A549 (cell line): ENCODE results near the gene ZNF292. TPM values are rescaled to one million over a fixed set of nuclear protein-coding genes. Genes with fewer than 3 reads are reported as not detected.
A peak's percentile ranks its signal among the peaks of the same experiment; 100 is the strongest.

Source experiments
- ATAC-seq, 2 experiments: fragments of 200-7000 bp in 1 of 2; fragments of >200 bp in 1 of 2; cut with Nextera tagmentation in 1 of 2; cut with Tn5 transposase in 1 of 2; 3 replicates each; pipeline versions ENCODE4 v1.8.0 to v1.9.1; 2018 to 2020; ENCODE audit warnings: mild to moderate bottlenecking in 1 of 2, moderate library complexity in 1 of 2
- CTCF ChIA-PET: fragments of 300-600 bp; sonication (Branson Sonifier 250); formaldehyde crosslinking; extraction: SDS; loops from one replicate; lab custom pipeline; 2021; ENCODE audit warnings: antibody characterized with exemption, inconsistent platforms; lab: Yijun Ruan, JAX
- POLR2A ChIA-PET: fragments of 350-600 bp; formaldehyde crosslinking; extraction: SDS; loops from one replicate; lab custom pipeline; 2021; ENCODE audit warnings: antibody characterized with exemption, inconsistent platforms; lab: Yijun Ruan, JAX
- DNase-seq, 2 experiments: peaks; one replicate each; pipeline versions ENCODE4 v3.0.0 to v3.0.0-alpha.2; 2011 to 2016; ENCODE audit warnings: low read depth in 1 of 2, low spot score in 1 of 2
- FAIRE-seq: peaks from 2 replicates; lab custom pipeline; 2011; peaks lifted over from hg19 to GRCh38; lab: Jason Lieb, UNC
- H3K27ac ChIP-seq, 2 experiments: fragments of >200 bp; sonication (Bioruptor Twin); formaldehyde crosslinking; 3 replicates each; pipeline ENCODE4 v1.5.1; 2016 to 2017
- H3K4me1 ChIP-seq: fragments of >200 bp; sonication (Bioruptor Twin); formaldehyde crosslinking; 3 replicates; pipeline ENCODE4 v1.6.1; 2016
- H3K4me2 ChIP-seq: fragments of >200 bp; sonication (Bioruptor Twin); formaldehyde crosslinking; 3 replicates; pipeline ENCODE4 v1.6.1; 2016
- H3K4me3 ChIP-seq: fragments of >200 bp; sonication (Bioruptor Twin); formaldehyde crosslinking; 3 replicates; pipeline ENCODE4 v1.5.1; 2016
- H3K9me3 ChIP-seq: fragments of >200 bp; sonication (Bioruptor Twin); formaldehyde crosslinking; 3 replicates; pipeline ENCODE4 v1.6.1; 2016
- CBX8 ChIP-seq: fragments of 200-600 bp; sonication (generic); IDR thresholded peaks from 2 replicates; pipeline ENCODE4 v1.6.1; 2016
- ESRRA ChIP-seq: fragments of 150-350 bp; IDR thresholded peaks from 2 replicates; pipeline ENCODE4 v1.6.1; 2014; ENCODE audit warnings: mild to moderate bottlenecking, low read length, borderline replicate concordance
- HOXA7 ChIP-seq: fragments of 250-450 bp; sonication (Bioruptor Pico); IDR thresholded peaks from 2 replicates; pipeline ENCODE4 v1.5.0; 2020; ENCODE audit warnings: mild to moderate bottlenecking, moderate library complexity
- JUN ChIP-seq, 2 experiments: fragments of >200 bp; sonication (Bioruptor Twin); formaldehyde crosslinking; IDR thresholded peaks; 2 replicates in 1 of 2; 3 replicates in 1 of 2; pipeline ENCODE4 v1.6.1; 2016 to 2017
- MAFK ChIP-seq: fragments of 450-650 bp; IDR thresholded peaks from 2 replicates; pipeline ENCODE4 v1.6.1; 2014; ENCODE audit not compliant: partially characterized antibody
- MYC ChIP-seq: IDR thresholded peaks from 2 replicates; pipeline ENCODE4 v1.6.1; 2012; ENCODE audit warnings: mild to moderate bottlenecking, inconsistent platforms, low read length, improper control_type of control experiment, borderline replicate concordance
- NFE2L2 ChIP-seq: fragments of 150-350 bp; conservative IDR thresholded peaks from 2 replicates; pipeline ENCODE4 v1.6.1; 2014; ENCODE audit warnings: low read length
- NPAS2 ChIP-seq: fragments of 250-450 bp; sonication (Bioruptor Pico); IDR thresholded peaks from 2 replicates; pipeline ENCODE4 v1.8.0; 2022; ENCODE audit warnings: mild to moderate bottlenecking, moderate library complexity, borderline replicate concordance
- POLR2A ChIP-seq: IDR thresholded peaks from 2 replicates; pipeline ENCODE4 v1.6.1; 2012; ENCODE audit warnings: mild to moderate bottlenecking, low read length
- POLR2AphosphoS2 ChIP-seq: conservative IDR thresholded peaks from 2 replicates; pipeline ENCODE4 v1.6.1; 2012; ENCODE audit warnings: low read length, improper control_type of control experiment, inconsistent platforms
- RARB ChIP-seq: fragments of 250-450 bp; sonication (Bioruptor Pico); IDR thresholded peaks from 2 replicates; pipeline ENCODE4 v1.8.0; 2021; ENCODE audit warnings: mild to moderate bottlenecking, moderate library complexity
- RCOR1 ChIP-seq: fragments of 150-350 bp; IDR thresholded peaks from 2 replicates; pipeline ENCODE4 v1.6.1; 2014; ENCODE audit warnings: antibody characterized with exemption, low read length, low read depth
- RFX5 ChIP-seq: fragments of 450-650 bp; IDR thresholded peaks from 2 replicates; pipeline ENCODE4 v1.7.1; 2014; ENCODE audit warnings: antibody characterized with exemption, mild to moderate bottlenecking, moderate library complexity
- TP53 ChIP-seq: fragments of 250-450 bp; sonication (Bioruptor Pico); IDR thresholded peaks from 2 replicates; pipeline ENCODE4 v1.5.0; 2021; ENCODE audit warnings: mild to moderate bottlenecking, moderate library complexity
- ZC3H11A ChIP-seq: fragments of 450-650 bp; IDR thresholded peaks from 2 replicates; pipeline ENCODE4 v1.6.1; 2014; ENCODE audit warnings: antibody characterized with exemption, mild to moderate bottlenecking
- ZSCAN20 ChIP-seq: fragments of 250-450 bp; sonication (Bioruptor Pico); IDR thresholded peaks from 2 replicates; pipeline ENCODE4 v1.8.0; 2022; ENCODE audit warnings: mild to moderate bottlenecking, moderate library complexity
- WGBS: methylation state at CpG from one replicate; pipeline ENCODE4 v1.1.6; 2017; ENCODE audit errors: missing lambda C conversion rate; 5-methylcytosine and 5-hydroxymethylcytosine counted together
- polyA plus RNA-seq, 4 experiments: library from polyadenylated mRNA; depleted of rRNA in 3 of 4; stranded (reverse); fragments of >200 nt; fragmentation: RNase III in 1 of 4; extraction: RNeasy Plus Mini Kit Qiagen cat#74134 plus additional on column Dnase treatment in 1 of 4; gene quantifications; 2 replicates in 3 of 4; 3 replicates in 1 of 4; pipeline ENCODE4 v1.2.3, GENCODE V29; 2011 to 2017
- TF ChIP-seq, protein P1 (sequence below): fragments of >200 bp; sonication (Bioruptor Twin); formaldehyde crosslinking; IDR thresholded peaks from 3 replicates; pipeline ENCODE4 v1.5.1; 2016
- TF ChIP-seq, protein P2 (sequence below): fragments of 200-600 bp; sonication (generic); IDR thresholded peaks from 2 replicates; pipeline ENCODE4 v1.6.1; 2016; ENCODE audit warnings: antibody characterized with exemption, mild to moderate bottlenecking, moderate library complexity

The ZNF292 gene
- polyA plus RNA-seq, 2 of the 4 experiments (the other 2 are of a cell fraction) = 2.5 to 7.5 TPM

DNA sequence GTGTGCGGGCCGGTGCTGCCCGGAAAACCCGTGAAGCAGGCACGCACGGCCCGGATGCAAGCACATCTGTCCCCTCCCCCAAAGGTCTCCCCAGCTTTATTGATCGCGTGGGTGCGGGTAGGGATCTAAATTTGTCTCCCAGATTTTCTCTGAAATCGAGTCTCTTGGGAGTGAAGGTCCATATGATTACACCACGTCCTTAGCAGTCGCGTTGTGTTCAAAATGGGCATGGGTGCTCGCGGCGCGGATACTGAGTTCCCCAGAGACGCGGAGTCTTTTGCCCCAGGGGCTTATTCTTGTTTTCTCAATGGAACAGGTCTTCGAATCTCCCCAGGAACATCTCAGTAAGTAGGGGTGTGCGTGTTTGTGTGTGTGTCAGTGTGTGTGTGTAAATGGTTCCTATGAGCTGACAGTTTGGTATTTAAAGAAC lies 2.8 kb upstream of the ZNF292 start:
- FAIRE-seq = no peak
- no peak for TF ChIP-seq RARB (CRISPR knock-in tag)
- TF ChIP-seq MYC = no peak
- no peak for TF ChIP-seq RCOR1
- TF ChIP-seq CBX8 = no peak
- TF ChIP-seq TP53 (CRISPR knock-in tag) = no peak
- no peak for TF ChIP-seq ESRRA
- TF ChIP-seq, all 56 proteins: peak for 0
- Histone ChIP-seq H3K27ac (no peak overlapping the region), H3K4me2 (no peak overlapping the region), H3K9me3 (no peaks in the 10 kb centered on the region), H3K4me1 (peaks cover 9% of the 10 kb centered on the region; the same call in 2 of the 3 replicates), H3K4me3 (no peak overlapping the region)
- WGBS = 98% methylated on average over 20 of the region's 22 CpGs
- ChIA-PET CTCF (no interaction called here), POLR2A (no interaction called here)
- DNase-seq (no peak), ATAC-seq (no peak)

DNA sequence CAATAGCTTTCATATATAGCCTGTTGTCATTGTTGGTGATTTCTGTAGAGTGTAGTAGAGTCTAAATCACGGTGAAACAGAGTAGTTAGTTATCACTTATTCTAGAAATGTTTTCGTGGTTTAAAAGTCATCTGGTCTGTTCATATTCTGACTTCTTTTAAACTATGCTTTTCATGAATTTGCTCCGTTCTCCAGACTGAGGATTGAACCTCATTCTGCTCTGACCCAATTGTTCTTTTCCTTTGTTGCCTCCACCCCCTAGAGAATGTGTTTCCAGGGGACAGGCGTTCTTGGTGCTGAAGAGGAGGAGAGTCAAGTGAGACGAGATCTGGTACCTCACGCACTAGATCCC lies 748 bp upstream of the ZNF292 start:
- 2% methylated on average over 6 of the region's 6 CpGs for WGBS
- POLR2A ChIA-PET = no interaction called here
- no peak for ATAC-seq
- Histone ChIP-seq H3K4me1 (peaks cover 9% of the 10 kb centered on the region; the same call in 2 of the 3 replicates), H3K9me3 (no peaks in the 10 kb centered on the region), H3K4me3 (peak overlapping the region; percentile 97), H3K27ac (peak overlapping the region; percentile 73 to 96), H3K4me2 (peak overlapping the region; percentile 83)
- DNase-seq = no peak
- no peak for TF ChIP-seq HOXA7
- no peak for TF ChIP-seq NPAS2 (CRISPR knock-in tag)
- TF ChIP-seq RFX5 = no peak
- no peak for TF ChIP-seq JUN (IDR thresholded peaks at IDR 0.05)
- TF ChIP-seq POLR2AphosphoS2 = no peak
- no peak for TF ChIP-seq ZSCAN20 (CRISPR knock-in tag)
- no peak for TF ChIP-seq POLR2A
- no peak for TF ChIP-seq MAFK
- no peak for TF ChIP-seq NFE2L2
- TF ChIP-seq ZC3H11A = no peak
- TF ChIP-seq, protein P1, sequence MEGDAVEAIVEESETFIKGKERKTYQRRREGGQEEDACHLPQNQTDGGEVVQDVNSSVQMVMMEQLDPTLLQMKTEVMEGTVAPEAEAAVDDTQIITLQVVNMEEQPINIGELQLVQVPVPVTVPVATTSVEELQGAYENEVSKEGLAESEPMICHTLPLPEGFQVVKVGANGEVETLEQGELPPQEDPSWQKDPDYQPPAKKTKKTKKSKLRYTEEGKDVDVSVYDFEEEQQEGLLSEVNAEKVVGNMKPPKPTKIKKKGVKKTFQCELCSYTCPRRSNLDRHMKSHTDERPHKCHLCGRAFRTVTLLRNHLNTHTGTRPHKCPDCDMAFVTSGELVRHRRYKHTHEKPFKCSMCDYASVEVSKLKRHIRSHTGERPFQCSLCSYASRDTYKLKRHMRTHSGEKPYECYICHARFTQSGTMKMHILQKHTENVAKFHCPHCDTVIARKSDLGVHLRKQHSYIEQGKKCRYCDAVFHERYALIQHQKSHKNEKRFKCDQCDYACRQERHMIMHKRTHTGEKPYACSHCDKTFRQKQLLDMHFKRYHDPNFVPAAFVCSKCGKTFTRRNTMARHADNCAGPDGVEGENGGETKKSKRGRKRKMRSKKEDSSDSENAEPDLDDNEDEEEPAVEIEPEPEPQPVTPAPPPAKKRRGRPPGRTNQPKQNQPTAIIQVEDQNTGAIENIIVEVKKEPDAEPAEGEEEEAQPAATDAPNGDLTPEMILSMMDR = no peak
- TF ChIP-seq, protein P2, sequence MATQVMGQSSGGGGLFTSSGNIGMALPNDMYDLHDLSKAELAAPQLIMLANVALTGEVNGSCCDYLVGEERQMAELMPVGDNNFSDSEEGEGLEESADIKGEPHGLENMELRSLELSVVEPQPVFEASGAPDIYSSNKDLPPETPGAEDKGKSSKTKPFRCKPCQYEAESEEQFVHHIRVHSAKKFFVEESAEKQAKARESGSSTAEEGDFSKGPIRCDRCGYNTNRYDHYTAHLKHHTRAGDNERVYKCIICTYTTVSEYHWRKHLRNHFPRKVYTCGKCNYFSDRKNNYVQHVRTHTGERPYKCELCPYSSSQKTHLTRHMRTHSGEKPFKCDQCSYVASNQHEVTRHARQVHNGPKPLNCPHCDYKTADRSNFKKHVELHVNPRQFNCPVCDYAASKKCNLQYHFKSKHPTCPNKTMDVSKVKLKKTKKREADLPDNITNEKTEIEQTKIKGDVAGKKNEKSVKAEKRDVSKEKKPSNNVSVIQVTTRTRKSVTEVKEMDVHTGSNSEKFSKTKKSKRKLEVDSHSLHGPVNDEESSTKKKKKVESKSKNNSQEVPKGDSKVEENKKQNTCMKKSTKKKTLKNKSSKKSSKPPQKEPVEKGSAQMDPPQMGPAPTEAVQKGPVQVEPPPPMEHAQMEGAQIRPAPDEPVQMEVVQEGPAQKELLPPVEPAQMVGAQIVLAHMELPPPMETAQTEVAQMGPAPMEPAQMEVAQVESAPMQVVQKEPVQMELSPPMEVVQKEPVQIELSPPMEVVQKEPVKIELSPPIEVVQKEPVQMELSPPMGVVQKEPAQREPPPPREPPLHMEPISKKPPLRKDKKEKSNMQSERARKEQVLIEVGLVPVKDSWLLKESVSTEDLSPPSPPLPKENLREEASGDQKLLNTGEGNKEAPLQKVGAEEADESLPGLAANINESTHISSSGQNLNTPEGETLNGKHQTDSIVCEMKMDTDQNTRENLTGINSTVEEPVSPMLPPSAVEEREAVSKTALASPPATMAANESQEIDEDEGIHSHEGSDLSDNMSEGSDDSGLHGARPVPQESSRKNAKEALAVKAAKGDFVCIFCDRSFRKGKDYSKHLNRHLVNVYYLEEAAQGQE = no peak
- TF ChIP-seq CBX8 = no peak
- no peak for FAIRE-seq
- CTCF ChIA-PET = no interaction called here
